HG03520 (cell line): Measurements from ENCODE around the gene BSCL2.
"Not testable (repeated sequence)": the region's sequence is repeated elsewhere in the genome, so short reads cannot be mapped to it uniquely, and the experiment has no call there.

Experiments
- ATAC-seq: cut with Tn5 transposase; IDR thresholded peaks from one replicate; pipeline ENCODE4 v1.9.1; 2021; ENCODE audit warnings: mild to moderate bottlenecking, moderate library complexity; ENCODE audit not compliant: unreplicated experiment

Gene BSCL2

DNA sequence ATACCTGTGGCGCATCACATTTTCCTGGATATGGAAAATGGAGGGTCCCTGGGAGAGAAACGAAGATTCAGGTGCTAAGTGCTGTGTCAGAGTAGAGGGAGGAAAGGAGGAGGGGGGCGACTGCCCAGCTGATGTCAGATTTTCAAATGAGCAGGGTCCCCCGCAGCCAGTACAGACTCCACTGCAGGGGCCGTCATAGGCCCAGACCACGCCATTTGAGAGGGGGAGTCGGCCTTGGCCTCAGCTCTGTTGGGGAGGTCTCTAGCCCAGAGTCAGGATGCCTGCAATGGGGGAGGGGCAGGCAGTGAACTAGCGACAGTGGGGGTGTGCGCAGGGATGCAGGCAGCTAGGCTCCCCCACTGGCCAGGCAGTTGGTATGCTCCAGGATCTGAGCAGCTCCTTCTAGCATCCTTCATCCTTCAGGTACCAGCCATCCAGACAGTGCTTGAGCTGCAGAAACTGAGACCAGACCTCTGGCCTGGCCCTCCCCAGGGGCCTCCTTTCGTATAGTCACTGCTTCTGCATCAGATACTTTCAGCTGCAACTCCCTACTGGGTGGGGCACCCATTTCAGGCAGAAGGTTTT is at the start of gene BSCL2, which contains the start of gene GNG3:
Gene BSCL2 (minus strand): TSS at position 148 of the 585 bp plus-strand sequence. CDS start 229 bp downstream, outside the sequence.
Gene GNG3 (plus strand): TSS at position 400 of the 585 bp plus-strand sequence. CDS start 620 bp downstream, outside the sequence.
- ATAC-seq, result no peak

GRCh38 chr11:62755086-62755615 is 47.9 kb upstream of the BSCL2 start:
- no peak for ATAC-seq

DNA sequence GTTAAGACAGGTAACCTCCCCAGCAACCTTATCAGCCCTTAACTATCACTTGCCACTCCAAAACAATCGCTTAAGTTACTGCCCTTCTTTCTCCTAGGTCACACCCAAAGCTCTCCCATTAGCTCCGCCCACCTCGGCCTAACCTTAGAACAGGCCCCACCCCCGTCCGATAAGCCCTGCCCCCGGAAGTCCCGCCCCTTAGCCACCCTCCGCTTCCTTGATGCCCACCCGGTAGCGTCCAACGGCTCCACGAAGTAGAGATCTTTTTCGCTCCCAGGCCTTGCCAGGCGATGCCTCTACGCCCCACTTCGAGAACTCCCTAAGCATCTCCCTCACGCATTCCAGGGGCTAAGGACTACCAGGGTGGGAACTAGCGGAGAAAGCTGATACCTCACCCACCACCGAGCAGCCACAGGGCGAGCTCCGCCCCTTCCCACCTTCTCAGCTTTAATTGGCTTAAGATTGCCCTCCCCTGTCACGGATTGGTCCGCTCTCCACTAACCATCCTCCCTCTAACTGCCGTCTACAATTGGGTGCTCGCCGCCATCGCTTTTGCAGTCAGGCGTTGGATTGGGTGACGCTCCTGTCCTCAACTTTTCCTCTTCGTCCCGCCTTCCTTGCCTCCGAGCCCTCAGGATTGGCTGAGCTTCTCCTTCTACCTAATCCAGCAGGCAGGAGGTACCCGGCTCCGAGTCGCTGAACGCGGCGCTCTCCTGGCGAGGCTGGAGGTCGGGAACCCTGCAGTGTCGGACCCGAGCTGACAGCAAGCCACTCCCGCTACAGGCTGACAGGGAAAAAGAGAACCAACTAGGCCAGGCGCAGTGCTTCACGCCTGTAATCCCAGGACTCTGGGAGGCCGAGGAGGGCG is 46.7 kb upstream of the BSCL2 start, which contains the start of gene ZBTB3:
Gene ZBTB3 (minus strand): TSS at position 425 of the 868 bp plus-strand sequence. CDS start 496 bp downstream, outside the sequence.
- ATAC-seq, result peak; percentile 97

GRCh38 chr11:62752994-62753735 is 45.9 kb upstream of the BSCL2 start:
- no peak for ATAC-seq

- no peak for ATAC-seq
These were observed 45.1 kb upstream of the BSCL2 start for GRCh38 chr11:62752177-62752785.

GRCh38 chr11:62749931-62750330 is 42.7 kb upstream of the BSCL2 start:
- not testable (repeated sequence) for ATAC-seq

GRCh38 chr11:62747475-62748160 is 40.4 kb upstream of the BSCL2 start:
- ATAC-seq, result no peak

GRCh38 chr11:62737196-62737595 is 30.0 kb upstream of the BSCL2 start:
- ATAC-seq, result no peak

- ATAC-seq, result no peak
These were observed 25.6 kb upstream of the BSCL2 start for GRCh38 chr11:62732830-62733229.

DNA sequence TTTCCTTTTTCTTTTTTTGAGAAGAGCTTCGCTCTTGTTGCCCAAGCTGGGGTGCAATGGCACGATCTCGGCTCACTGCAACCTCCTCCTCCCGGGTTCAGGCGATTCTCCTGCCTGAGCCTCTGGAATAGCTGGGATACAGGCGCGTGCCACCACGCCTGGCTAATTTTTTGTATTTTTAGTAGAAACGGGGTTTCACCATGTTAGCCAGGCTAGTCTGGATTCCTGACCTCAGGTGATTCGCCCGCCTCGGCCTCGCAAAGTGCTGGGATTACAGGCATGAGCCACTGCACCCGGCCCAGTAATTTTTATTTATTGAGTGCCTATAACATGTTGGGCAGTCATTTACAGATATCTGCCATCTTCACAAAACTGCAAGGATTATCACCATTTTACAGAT is 22.9 kb upstream of the BSCL2 start:
- ATAC-seq, result not testable (repeated sequence)

DNA sequence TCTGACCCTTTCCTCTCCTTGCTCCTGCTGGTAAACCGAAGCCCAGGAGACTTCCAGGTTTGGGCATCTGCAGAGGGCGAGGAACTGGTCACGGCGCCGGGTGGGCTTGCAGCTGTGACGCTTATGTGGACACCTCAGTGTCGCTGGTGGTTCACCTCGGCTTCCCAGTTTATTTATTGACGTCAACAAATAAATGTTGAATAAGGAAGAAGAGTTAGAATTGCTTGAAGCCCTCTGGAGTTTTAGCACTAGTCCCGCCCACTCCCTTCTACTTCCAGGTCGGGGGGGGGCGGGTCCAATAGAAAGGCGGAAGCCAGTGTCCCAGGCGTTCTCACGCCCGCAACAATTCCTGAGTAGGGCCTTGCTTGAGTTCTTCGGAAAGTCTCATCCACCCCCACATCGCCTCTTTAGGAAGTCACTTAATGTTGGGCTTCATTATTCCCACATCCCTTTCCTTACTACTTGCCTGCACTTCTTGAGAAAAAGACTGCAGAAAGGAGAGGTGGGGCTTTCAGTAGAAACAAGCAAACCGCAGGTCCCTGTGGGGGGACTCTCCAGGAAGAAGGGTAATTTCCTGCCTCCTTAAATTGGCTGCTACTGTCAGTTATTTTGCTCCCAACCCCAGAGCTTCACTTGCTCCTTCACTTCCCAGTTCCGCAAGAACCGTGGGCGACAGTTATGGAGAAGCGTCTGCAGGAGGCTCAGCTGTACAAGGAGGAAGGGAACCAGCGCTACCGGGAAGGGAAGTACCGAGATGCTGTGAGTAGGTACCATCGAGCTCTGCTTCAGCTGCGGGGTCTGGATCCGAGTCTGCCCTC is 21.2 kb upstream of the BSCL2 start, which contains the start of gene TTC9C:
Gene TTC9C (plus strand): TSS at position 316 of the 818 bp plus-strand sequence. CDS start 363 bp downstream, at position 679.
- no peak for ATAC-seq

DNA sequence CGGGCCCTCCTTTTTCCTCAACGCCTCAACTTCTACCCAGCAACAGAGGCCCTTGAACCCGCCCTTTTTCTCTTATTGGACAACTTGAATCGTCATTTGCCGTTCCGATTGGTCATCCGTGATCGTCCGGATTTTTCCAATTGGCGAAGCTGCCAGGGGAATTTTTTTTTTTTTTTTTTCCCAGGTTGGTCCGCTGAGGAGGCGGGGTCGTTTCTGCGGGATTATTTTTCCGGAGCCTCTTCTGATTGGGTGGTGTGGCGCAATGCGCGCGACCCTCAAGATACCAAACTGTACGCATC is 20.6 kb upstream of the BSCL2 start:
- peak; percentile 48 for ATAC-seq

DNA sequence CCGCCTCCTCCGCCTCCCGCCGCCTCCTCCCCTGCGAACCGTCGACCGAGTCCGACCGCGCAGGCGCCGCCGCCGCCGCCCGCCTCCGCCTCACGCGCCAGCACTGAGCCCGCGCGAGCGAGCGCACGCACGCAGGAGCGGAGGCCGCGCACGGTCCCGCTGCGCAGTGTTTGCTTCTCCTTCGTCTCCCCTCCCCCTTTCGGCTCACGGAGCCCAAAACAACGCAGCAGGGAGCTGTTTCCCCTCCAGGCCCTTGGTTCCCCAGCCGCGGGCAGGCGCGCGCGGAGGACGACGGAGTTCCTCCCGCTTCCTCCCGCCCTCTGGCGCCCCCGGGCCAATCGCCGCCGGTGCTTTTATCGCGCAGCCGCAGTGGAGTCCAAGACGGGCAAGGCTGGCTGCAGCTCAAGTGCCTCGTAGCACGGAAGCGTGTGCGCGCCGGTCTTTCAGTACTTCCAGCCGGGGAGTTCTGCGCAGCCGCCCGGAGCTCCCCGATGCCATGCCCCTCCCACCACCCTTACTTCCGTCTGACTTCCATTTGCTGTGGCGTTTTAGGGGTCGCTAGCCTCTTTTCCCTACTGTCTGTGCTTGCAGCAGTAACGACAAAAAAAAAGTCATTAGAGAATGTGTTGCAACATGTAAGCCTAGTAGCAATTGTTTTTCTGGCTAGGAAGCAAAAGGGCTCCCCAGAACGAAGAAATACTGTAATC is 20.1 kb upstream of the BSCL2 start, which contains the start of gene HNRNPUL2:
Gene HNRNPUL2 (minus strand): TSS at position 293 of the 707 bp plus-strand sequence. CDS start 301 bp downstream, outside the sequence.
- peak; percentile 71 for ATAC-seq

GRCh38 chr11:62726915-62727164 is 19.6 kb upstream of the BSCL2 start:
- no peak for ATAC-seq

- peak; percentile 8 for ATAC-seq
These were observed 19.1 kb upstream of the BSCL2 start for GRCh38 chr11:62726156-62726914.

DNA sequence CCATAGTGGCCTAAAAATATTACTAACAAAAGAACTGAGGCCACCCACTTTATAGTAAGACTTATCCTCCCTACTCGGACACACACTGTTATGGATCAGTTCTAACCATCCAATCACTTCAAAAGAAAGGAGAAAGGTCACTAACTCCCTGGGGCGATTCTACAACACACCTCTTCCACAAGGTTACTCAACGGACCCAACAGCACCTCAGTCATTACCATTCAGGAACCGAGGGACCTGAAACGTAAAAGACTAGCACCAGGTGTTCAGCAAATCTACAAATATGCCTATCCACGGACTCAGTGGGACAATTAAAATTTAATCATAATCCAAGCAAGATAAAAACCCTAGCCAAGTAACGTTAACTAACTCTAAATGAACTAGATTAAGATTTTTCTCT is 18.4 kb upstream of the BSCL2 start:
- no peak for ATAC-seq

GRCh38 chr11:62724171-62724570 is 16.9 kb upstream of the BSCL2 start:
- ATAC-seq, result no peak

GRCh38 chr11:62721994-62722393 is 14.8 kb upstream of the BSCL2 start:
- no peak for ATAC-seq
